GM23248 (cell line): ENCODE results near the gene ANTXRL. TPM values are rescaled to one million over a fixed set of nuclear protein-coding genes. Genes with fewer than 3 reads are reported as not detected.

Experiments
- DNase-seq: peaks from one replicate; pipeline ENCODE4 v3.0.0-alpha.2; 2015
- H2AFZ ChIP-seq: fragments of 200-600 bp; sonication (generic); 2 replicates; pipeline ENCODE4 v1.6.1; 2016; ENCODE audit warnings: antibody characterized with exemption
- H3F3A ChIP-seq: fragments of 200-600 bp; sonication (generic); 2 replicates; pipeline ENCODE4 v1.6.1; 2016; ENCODE audit warnings: mild to moderate bottlenecking, antibody characterized with exemption, mixed run types; ENCODE audit not compliant: insufficient read depth
- H3K27ac ChIP-seq: fragments of 200-600 bp; sonication (generic); 2 replicates; pipeline ENCODE4 v1.5.1; 2016; ENCODE audit warnings: mild to moderate bottlenecking
- H3K27me3 ChIP-seq: fragments of 200-600 bp; sonication (generic); replicated peaks from 2 replicates; pipeline ENCODE4 v1.6.1; 2016; ENCODE audit warnings: mild to moderate bottlenecking; ENCODE audit not compliant: insufficient read depth
- H3K36me3 ChIP-seq: fragments of 200-600 bp; sonication (generic); 2 replicates; pipeline ENCODE4 v1.6.1; 2016; ENCODE audit warnings: low read depth, mild to moderate bottlenecking
- H3K4me1 ChIP-seq: fragments of 200-600 bp; sonication (generic); 2 replicates; pipeline ENCODE4 v1.6.1; 2016; ENCODE audit warnings: mild to moderate bottlenecking; ENCODE audit not compliant: insufficient read depth
- H3K4me2 ChIP-seq: fragments of 200-600 bp; sonication (generic); one replicate; pipeline ENCODE4 v1.6.1; 2016; ENCODE audit warnings: mild to moderate bottlenecking; ENCODE audit not compliant: unreplicated experiment
- H3K4me3 ChIP-seq: fragments of 200-600 bp; sonication (generic); 2 replicates; pipeline ENCODE4 v1.5.1; 2016; ENCODE audit warnings: mild to moderate bottlenecking
- H3K79me2 ChIP-seq: fragments of 200-600 bp; sonication (generic); 2 replicates; pipeline ENCODE4 v1.6.1; 2016; ENCODE audit warnings: mild to moderate bottlenecking; ENCODE audit not compliant: insufficient read depth
- H3K9ac ChIP-seq: fragments of 200-600 bp; sonication (generic); 2 replicates; pipeline ENCODE4 v1.6.1; 2016; ENCODE audit warnings: mild to moderate bottlenecking
- H3K9me2 ChIP-seq: fragments of 200-600 bp; sonication (generic); 2 replicates; pipeline ENCODE4 v1.6.1; 2016; ENCODE audit warnings: mixed run types, mild to moderate bottlenecking, moderate library complexity; ENCODE audit not compliant: insufficient read depth
- H3K9me3 ChIP-seq: fragments of 200-600 bp; sonication (generic); one replicate; pipeline ENCODE4 v1.6.1; 2017; ENCODE audit warnings: low read depth
- H4K20me1 ChIP-seq: fragments of 200-600 bp; sonication (generic); 2 replicates; pipeline ENCODE4 v1.6.0; 2016; ENCODE audit not compliant: insufficient read depth
- EZH2 ChIP-seq: fragments of 200-600 bp; sonication (generic); IDR thresholded peaks from 2 replicates; pipeline ENCODE4 v1.6.1; 2018; ENCODE audit warnings: antibody characterized with exemption, mild to moderate bottlenecking; ENCODE audit not compliant: insufficient read depth, poor library complexity, severe bottlenecking
- EZH2phosphoT487 ChIP-seq: fragments of 200-600 bp; sonication (generic); IDR thresholded peaks from 2 replicates; pipeline ENCODE4 v1.6.1; 2018; ENCODE audit warnings: antibody characterized with exemption, moderate library complexity, mild to moderate bottlenecking, low read depth; ENCODE audit not compliant: insufficient read depth
- WGBS, 2 experiments: methylation state at CpG; one replicate each; pipeline ENCODE4 v1.1.6; 2015 to 2017; ENCODE audit warnings: low lambda C conversion rate in 2 of 2, low coverage in 1 of 2; ENCODE audit errors: missing lambda C conversion rate in 2 of 2; 5-methylcytosine and 5-hydroxymethylcytosine counted together
- in situ Hi-C: fragments of 300-500 bp; cut with MboI; formaldehyde crosslinking; loops from 2 replicates; pipeline ENCODE4 v1.15.0; 2020
- polyA plus RNA-seq: library from polyadenylated mRNA; unstranded; fragments of >200 nt; fragmentation: Nextera tagmentation; extraction: Ambion mirVana; gene quantifications from 2 replicates; pipeline ENCODE4 v1.2.1, GENCODE V29; 2016
- total RNA-seq: library from RNA; depleted of rRNA; stranded (reverse); fragments of >200 nt; shearing (Covaris generic); gene quantifications from 2 replicates; pipeline ENCODE4 v1.2.3, GENCODE V29; 2014

The ANTXRL gene
- total and polyA plus RNA-seq, 2 experiments from 2014 or later: not detected

GRCh38 chr10:46282842-46283574, 3.8 kb upstream of the ANTXRL start:
- peaks cover 15% of the 10 kb centered on the region; the same call in 1 of the 2 replicates for H3K4me1 ChIP-seq
- H3K9me3 ChIP-seq: no peaks in the 10 kb centered on the region
- H2AFZ ChIP-seq: peak overlapping the region; percentile 63
- peak overlapping the region; percentile 71 for H3K4me3 ChIP-seq
- no peaks in the 10 kb centered on the region for H3K79me2 ChIP-seq
- DNase-seq: peak; percentile 90
- H3K27ac ChIP-seq: no peak overlapping the region
- 7 to 9% methylated on average over 19 to 37 of the region's 51 CpGs for WGBS, 2 experiments
- no peaks in the 10 kb centered on the region for H3K36me3 ChIP-seq
- no peaks in the 10 kb centered on the region for H4K20me1 ChIP-seq
- peak overlapping the region; percentile 56 for H3K9ac ChIP-seq
- in situ Hi-C loops: loop anchor here (5.0 kb wide), 2 partner anchors 176 to 1099 kb away; partner anchors contain the start of gene ZNF488
- no peaks in the 10 kb centered on the region for H3K27me3 ChIP-seq
- peaks cover 11% of the 10 kb centered on the region; the same call in 1 of the 2 replicates for H3F3A ChIP-seq
- peak overlapping the region; percentile 68 for H3K4me2 ChIP-seq
- H3K9me2 ChIP-seq: no peaks in the 10 kb centered on the region
- TF ChIP-seq EZH2phosphoT487 (no peak), EZH2 (no peak)

GRCh38 chr10:46283580-46284285, 3.1 kb upstream of the ANTXRL start:
- Histone ChIP-seq H3K36me3 (no peaks in the 10 kb centered on the region), H3K4me3 (peak overlapping the region; percentile 77), H3K9me3 (no peaks in the 10 kb centered on the region), H4K20me1 (no peaks in the 10 kb centered on the region), H3K27ac (0 out of 2 replicates have a peak overlapping the region, but pooled peaks have one; percentile 48), H3K4me2 (peak overlapping the region; percentile 88), H2AFZ (peak overlapping the region; percentile 81), H3K4me1 (peaks cover 15% of the 10 kb centered on the region; the same call in 1 of the 2 replicates), H3F3A (peaks cover 11% of the 10 kb centered on the region; the same call in 1 of the 2 replicates), H3K9me2 (no peaks in the 10 kb centered on the region), H3K27me3 (no peaks in the 10 kb centered on the region), H3K79me2 (no peaks in the 10 kb centered on the region), H3K9ac (peak overlapping the region; percentile 90)
- TF ChIP-seq EZH2 (no peak), EZH2phosphoT487 (no peak)
- in situ Hi-C loops: loop anchor here (5.0 kb wide), 2 partner anchors 176 to 1099 kb away; partner anchors contain the start of gene ZNF488
- 12 to 15% methylated on average over 5 to 6 of the region's 6 CpGs for WGBS, 2 experiments
- no peak for DNase-seq

DNA sequence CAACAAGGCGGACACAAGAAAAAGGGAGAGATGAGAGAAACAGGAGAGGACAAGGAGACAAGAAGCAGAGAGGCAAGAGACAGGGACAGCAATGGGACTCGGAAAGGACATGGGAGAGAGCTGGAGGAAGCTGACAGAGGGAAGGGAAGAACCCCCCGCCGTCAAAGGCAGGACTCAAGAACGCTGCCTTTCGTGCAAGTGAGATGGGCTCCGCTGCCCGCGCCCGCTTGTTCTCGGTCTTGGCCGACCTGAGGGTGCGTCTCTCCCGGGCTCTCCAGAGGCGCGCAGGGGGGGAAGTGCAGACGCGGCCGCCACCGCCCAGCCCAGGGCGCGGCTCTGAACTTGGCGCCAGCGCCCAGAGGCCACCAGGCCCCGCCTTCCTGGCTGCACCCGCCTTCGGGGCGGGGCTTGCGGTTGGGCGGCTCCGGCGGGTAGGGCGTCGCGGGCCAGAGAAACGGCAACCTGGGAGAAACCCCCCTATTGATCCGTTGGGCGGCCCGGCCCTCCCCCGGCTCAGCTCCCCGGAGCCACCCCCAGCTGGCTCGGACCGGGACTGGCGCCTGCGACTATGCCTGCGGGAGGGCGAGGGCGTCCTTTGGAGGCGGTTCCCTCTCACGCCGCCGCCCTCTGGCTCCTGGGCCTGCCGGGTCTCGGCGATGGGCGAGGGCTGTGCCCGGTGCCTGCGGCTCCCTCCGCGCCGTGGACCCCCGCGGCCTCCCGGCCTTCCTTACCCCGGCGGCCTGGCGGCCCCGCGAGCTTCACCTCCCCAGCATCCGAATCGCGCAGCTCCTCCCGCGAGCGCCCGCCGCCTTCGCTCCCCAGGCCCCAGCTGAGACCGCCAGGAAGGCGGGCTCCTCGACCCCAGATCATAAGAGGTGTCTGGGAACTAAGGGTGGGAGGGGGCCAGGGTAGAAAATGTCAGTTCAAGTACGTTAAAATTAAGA, 2.2 kb upstream of the ANTXRL start:
- H3K4me1 ChIP-seq: peaks cover 15% of the 10 kb centered on the region; the same call in 1 of the 2 replicates
- 2% methylated on average over 61 to 62 of the region's 82 CpGs for WGBS, 2 experiments
- in situ Hi-C loops: loop anchor here (5.0 kb wide), 2 partner anchors 177 to 1098 kb away; partner anchors contain the start of gene ZNF488

More for the DNA sequence above, 2.2 kb upstream of the ANTXRL start:
- TF ChIP-seq EZH2phosphoT487: no peak
- TF ChIP-seq EZH2: no peak
- H3K9ac ChIP-seq: peak overlapping the region; percentile 90
- peak overlapping the region; percentile 88 for H3K4me2 ChIP-seq
- peak; percentile 92 for DNase-seq
- peak overlapping the region; percentile 81 for H2AFZ ChIP-seq
- peak overlapping the region; percentile 48 for H3K27ac ChIP-seq
- no peaks in the 10 kb centered on the region for H3K9me2 ChIP-seq
- peak overlapping the region; percentile 77 for H3K4me3 ChIP-seq
- no peaks in the 10 kb centered on the region for H3K36me3 ChIP-seq
- peaks cover 11% of the 10 kb centered on the region; the same call in 1 of the 2 replicates for H3F3A ChIP-seq
- H4K20me1 ChIP-seq: no peaks in the 10 kb centered on the region
- H3K79me2 ChIP-seq: no peaks in the 10 kb centered on the region
- no peaks in the 10 kb centered on the region for H3K9me3 ChIP-seq
- no peaks in the 10 kb centered on the region for H3K27me3 ChIP-seq
